ENCODE results near the gene CPLX1. TPM values are rescaled to one million over a fixed set of nuclear protein-coding genes. Genes with fewer than 3 reads are reported as not detected.
A peak's percentile ranks its signal among the peaks of the same experiment; 100 is the strongest.

The CPLX1 gene
- total and polyA plus RNA-seq, 9 donors = 0.47 to 10.2 (median 2.3) TPM

GRCh38 chr4:832108-832507 is 6.2 kb upstream of the CPLX1 start:
- Histone ChIP-seq H3K27me3 (no peaks in the 10 kb centered on the region), H3K27ac (no peak overlapping the region), H3K4me3 (no peak overlapping the region), H3K9me3 (no peaks in the 10 kb centered on the region), H3K4me1 (ENCODE audit: insufficient read depth) (no peaks in the 10 kb centered on the region), H3K36me3 (no peaks in the 10 kb centered on the region)
- intact Hi-C loops (cut with DNase I) = no loop called here
- TF ChIP-seq POLR2A (IDR thresholded peaks at IDR 0.05) = no peak
- TF ChIP-seq CTCF (IDR thresholded peaks at IDR 0.05) = no peak
- TF ChIP-seq EP300 (IDR thresholded peaks at IDR 0.05) = no peak
- WGBS, 3 donors = 86 to 93% (median 88%) methylated on average over 7 of the region's 7 CpGs
- no peak for DNase-seq

- TF ChIP-seq POLR2A (IDR thresholded peaks at IDR 0.05) (no peak), EP300 (IDR thresholded peaks at IDR 0.05) (no peak), CTCF (IDR thresholded peaks at IDR 0.05) (no peak)
These were observed 5.5 kb upstream of the CPLX1 start for GRCh38 chr4:831483-831805.

GRCh38 chr4:830601-831482 is 4.9 kb upstream of the CPLX1 start:
- TF ChIP-seq CTCF (IDR thresholded peaks at IDR 0.05) (no peak), POLR2A (IDR thresholded peaks at IDR 0.05) (no peak), EP300 (IDR thresholded peaks at IDR 0.05) (no peak)
- Histone ChIP-seq H3K27ac (no peak overlapping the region), H3K9me3 (no peaks in the 10 kb centered on the region), H3K36me3 (no peaks in the 10 kb centered on the region), H3K4me1 (ENCODE audit: insufficient read depth) (no peaks in the 10 kb centered on the region), H3K27me3 (no peaks in the 10 kb centered on the region), H3K4me3 (no peak overlapping the region)
- WGBS, 3 donors = 59 to 66% (median 61%) methylated on average over 20 to 23 of the region's 23 CpGs
- intact Hi-C loops (cut with DNase I) = no loop called here
- DNase-seq = peak in 1 of 5 donors; percentile 23

More at GRCh38 chr4:831483-831805, 5.5 kb upstream of the CPLX1 start:
- no peaks in the 10 kb centered on the region for H3K4me1 ChIP-seq (ENCODE audit: insufficient read depth)
- intact Hi-C loops (cut with DNase I) = no loop called here
- H3K36me3 ChIP-seq = no peaks in the 10 kb centered on the region
- no peak for DNase-seq
- no peaks in the 10 kb centered on the region for H3K9me3 ChIP-seq
- no peaks in the 10 kb centered on the region for H3K27me3 ChIP-seq
- H3K27ac ChIP-seq = no peak overlapping the region
- 45 to 78% (median 66%) methylated on average over 2 to 3 of the region's 3 CpGs for WGBS, 3 donors
- H3K4me3 ChIP-seq = no peak overlapping the region

GRCh38 chr4:829761-830600 is 4.1 kb upstream of the CPLX1 start:
- Histone ChIP-seq H3K4me3 (no peak overlapping the region), H3K27me3 (peaks cover 1% of the 10 kb centered on the region), H3K36me3 (no peaks in the 10 kb centered on the region), H3K4me1 (ENCODE audit: insufficient read depth) (no peaks in the 10 kb centered on the region), H3K9me3 (no peaks in the 10 kb centered on the region), H3K27ac (no peak overlapping the region)
- no peak for TF ChIP-seq EP300 (IDR thresholded peaks at IDR 0.05)
- no peak for TF ChIP-seq CTCF (IDR thresholded peaks at IDR 0.05)
- no peak for TF ChIP-seq POLR2A (IDR thresholded peaks at IDR 0.05)
- no peak for DNase-seq
- intact Hi-C loops (cut with DNase I) = no loop called here
- 55 to 60% (median 58%) methylated on average over 23 to 26 of the region's 26 CpGs for WGBS, 3 donors

Measured in ovary (tissue), 9 donors.